Activated CD4-positive, alpha-beta T cell treated with anti-CD3 and anti-CD28 coated beads, Interleukin-2, amount 10 ng/mL, durations not matched to agents 24 days and 14 days (primary cell): ENCODE data around the gene C14orf93. TPM values are rescaled to one million over a fixed set of nuclear protein-coding genes. Genes with fewer than 3 reads are reported as not detected.

Source experiments
- total RNA-seq: library from RNA; stranded (reverse); gene quantifications from 2 replicates; pipeline ENCODE4 v1.2.3, GENCODE V29; 2022

Gene C14orf93
- total RNA-seq, 1 donor from 2014 or later, result 6.7 TPM

Other genes starting within 250 kb of the C14orf93 start
- gene OXA1L, start 243.5 kb downstream of the C14orf93 start, total RNA-seq, result 119 and 126 TPM in 2 replicates
- 0.40 TPM in 1 of 2 replicates, not detected in the other for gene SLC7A7, start 194.7 kb downstream of the C14orf93 start, total RNA-seq
- gene MRPL52, start 180.3 kb downstream of the C14orf93 start, total RNA-seq, result 189 and 194 TPM in 2 replicates
- 2.1 and 3.2 TPM in 2 replicates for gene MMP14, start 173.6 kb downstream of the C14orf93 start, total RNA-seq
- 34.2 and 35.2 TPM in 2 replicates for gene LRP10, start 138.4 kb downstream of the C14orf93 start, total RNA-seq
- 0.28 and 0.33 TPM in 2 replicates for gene REM2, start 126.9 kb downstream of the C14orf93 start, total RNA-seq
- gene RBM23, start 91.0 kb downstream of the C14orf93 start, total RNA-seq, result 82.7 and 90.2 TPM in 2 replicates
- 198 and 200 TPM in 2 replicates for gene PRMT5, start 80.8 kb downstream of the C14orf93 start, total RNA-seq
- gene HAUS4, start 53.1 kb downstream of the C14orf93 start, total RNA-seq, result 59.4 and 63.1 TPM in 2 replicates
- 2.4 and 2.7 TPM in 2 replicates for gene AJUBA, start 27.6 kb downstream of the C14orf93 start, total RNA-seq
- 150 TPM in 2 replicates for gene PSMB5, start 24.8 kb upstream of the C14orf93 start, total RNA-seq
- gene PSMB11, start 32.1 kb upstream of the C14orf93 start, total RNA-seq, result not detected in 2 replicates
- gene CDH24, start 47.4 kb upstream of the C14orf93 start, total RNA-seq, result 1.6 and 1.7 TPM in 2 replicates
- 221 and 224 TPM in 2 replicates for gene ACIN1, start 85.0 kb upstream of the C14orf93 start, total RNA-seq
- 50.9 and 54.3 TPM in 2 replicates for gene C14orf119, start 85.4 kb upstream of the C14orf93 start, total RNA-seq
- not detected in 2 replicates for gene CIROP, start 94.8 kb upstream of the C14orf93 start, total RNA-seq
- gene CEBPE, start 109.1 kb upstream of the C14orf93 start, total RNA-seq, result 0.35 TPM in 1 of 2 replicates, not detected in the other
- not detected in 2 replicates for gene SLC7A8, start 173.5 kb upstream of the C14orf93 start, total RNA-seq
- not detected in 2 replicates for gene RNF212B, start 227.8 kb upstream of the C14orf93 start, total RNA-seq